SK-N-SH (cell line): Measurements from ENCODE around the gene NDC80. TPM values are rescaled to one million over a fixed set of nuclear protein-coding genes. Genes with fewer than 3 reads are reported as not detected.

Experiments
- CTCF ChIA-PET: fragments of 300-600, 350-600 bp; formaldehyde crosslinking; extraction: SDS; loops from one replicate; lab custom pipeline; 2021; lab: Yijun Ruan, JAX
- POLR2A ChIA-PET: fragments of 350-600 bp; sonication (Branson Sonifier 250); formaldehyde crosslinking; extraction: SDS; loops from one replicate; lab custom pipeline; 2020; ENCODE audit warnings: antibody characterized with exemption, inconsistent platforms; lab: Yijun Ruan, JAX
- DNase-seq: peaks from one replicate; pipeline ENCODE4 v3.0.0; 2012
- H2AFZ ChIP-seq: fragments of 200-600 bp; sonication (generic); 2 replicates; pipeline ENCODE4 v1.8.1; 2016; ENCODE audit warnings: antibody characterized with exemption, mild to moderate bottlenecking, low read depth
- H3F3A ChIP-seq: fragments of 200-600 bp; sonication (generic); replicated peaks from 2 replicates; pipeline ENCODE3; 2016; ENCODE audit warnings: antibody characterized with exemption, mild to moderate bottlenecking; ENCODE audit not compliant: insufficient read depth
- H3K27ac ChIP-seq, 2 experiments: fragments of 200-500 bp in 1 of 2; fragments of 200-600 bp in 1 of 2; sonication (Bioruptor generic) in 1 of 2; sonication (generic), shearing (Covaris generic) in 1 of 2; 2 replicates each; pipeline versions ENCODE4 v1.5.1 to v1.6.1; 2014 to 2016; ENCODE audit warnings: low read depth in 2 of 2, inconsistent platforms in 1 of 2, low read length in 1 of 2, mild to moderate bottlenecking in 1 of 2, mixed read lengths in 1 of 2
- H3K27me3 ChIP-seq: fragments of 200-600 bp; sonication (generic), shearing (Covaris generic); 2 replicates; pipeline ENCODE4 v1.6.1; 2016; ENCODE audit warnings: mixed run types; ENCODE audit not compliant: insufficient read depth
- H3K36me3 ChIP-seq, 2 experiments: fragments of 200-500 bp in 1 of 2; fragments of 200-600 bp in 1 of 2; sonication (Bioruptor generic) in 1 of 2; sonication (generic) in 1 of 2; replicated peaks in 1 of 2; 2 replicates each; pipeline versions ENCODE3 to v1.5.1; 2014 to 2016; ENCODE audit warnings: low read length in 1 of 2, mild to moderate bottlenecking in 1 of 2; ENCODE audit not compliant: insufficient read depth in 2 of 2, control insufficient read depth in 1 of 2
- H3K4me1 ChIP-seq, 2 experiments: fragments of 200-500 bp in 1 of 2; fragments of 200-600 bp in 1 of 2; sonication (Bioruptor generic) in 1 of 2; sonication (generic), shearing (Covaris generic) in 1 of 2; 2 replicates each; pipeline versions ENCODE4 v1.5.1 to v1.6.1; 2014 to 2016; ENCODE audit warnings: low read depth in 1 of 2, low read length in 1 of 2, mixed run types in 1 of 2; ENCODE audit not compliant: insufficient read depth in 2 of 2, control insufficient read depth in 1 of 2
- H3K4me2 ChIP-seq: fragments of 200-600 bp; sonication (generic), shearing (Covaris generic); 2 replicates; pipeline ENCODE4 v1.6.1; 2017; ENCODE audit warnings: mixed run types
- H3K4me3 ChIP-seq, 2 experiments: fragments of 200-500 bp in 1 of 2; fragments of 200-600 bp in 1 of 2; sonication (Bioruptor generic) in 1 of 2; sonication (generic), shearing (Covaris generic) in 1 of 2; 2 replicates each; pipeline versions ENCODE4 v1.5.1 to v1.8.1; 2014 to 2016; ENCODE audit warnings: low read depth in 2 of 2, inconsistent platforms in 1 of 2, low read length in 1 of 2, mild to moderate bottlenecking in 1 of 2, mixed read lengths in 1 of 2, moderate library complexity in 1 of 2
- H3K79me2 ChIP-seq: fragments of 200-600 bp; sonication (generic); 2 replicates; pipeline ENCODE4 v1.8.1; 2017; ENCODE audit warnings: mild to moderate bottlenecking; ENCODE audit not compliant: insufficient read depth
- H3K9ac ChIP-seq: fragments of 200-600 bp; sonication (generic); 2 replicates; pipeline ENCODE4 v1.6.1; 2017; ENCODE audit warnings: mixed run types
- H3K9me2 ChIP-seq: fragments of 200-600 bp; sonication (generic); 2 replicates; pipeline ENCODE4 v1.6.1; 2017; ENCODE audit warnings: mixed run types
- H3K9me3 ChIP-seq: fragments of 200-600 bp; sonication (generic); 2 replicates; pipeline ENCODE4 v1.6.1; 2017; ENCODE audit warnings: mixed run types, mild to moderate bottlenecking, moderate library complexity
- H4K20me1 ChIP-seq: fragments of 200-600 bp; sonication (generic); 2 replicates; pipeline ENCODE4 v1.6.1; 2017; ENCODE audit warnings: mild to moderate bottlenecking, mixed run types; ENCODE audit not compliant: insufficient read depth
- CHD2 ChIP-seq: fragments of 150-350 bp; IDR thresholded peaks from 2 replicates; pipeline ENCODE4 v1.6.1; 2018; ENCODE audit warnings: low read length; ENCODE audit not compliant: partially characterized antibody
- ELF1 ChIP-seq: IDR thresholded peaks from 2 replicates; pipeline ENCODE4 v1.4.0; 2012
- FOXJ3 ChIP-seq: sonication (generic); formaldehyde crosslinking; IDR thresholded peaks from 2 replicates; pipeline ENCODE4 v1.5.1; 2020; ENCODE audit warnings: mild to moderate bottlenecking, missing genetic modification reagents
- FOXM1 ChIP-seq: IDR thresholded peaks from 2 replicates; pipeline ENCODE4 v1.4.0; 2012; ENCODE audit warnings: low read depth, mild to moderate bottlenecking
- IRF3 ChIP-seq: fragments of 150-350 bp; IDR thresholded peaks from 2 replicates; pipeline ENCODE4 v1.6.1; 2016; ENCODE audit warnings: mild to moderate bottlenecking, low read depth, low read length
- MEF2A ChIP-seq: IDR thresholded peaks from 2 replicates; pipeline ENCODE4 v1.4.0; 2012; ENCODE audit warnings: low read depth, borderline replicate concordance
- NRF1 ChIP-seq: IDR thresholded peaks from 2 replicates; pipeline ENCODE4 v1.6.1; 2012; ENCODE audit warnings: low read depth, mild to moderate bottlenecking, low read length
- RAD21 ChIP-seq: IDR thresholded peaks from 2 replicates; pipeline ENCODE4 v1.6.1; 2012; ENCODE audit warnings: mild to moderate bottlenecking, low read length
- RXRA ChIP-seq: IDR thresholded peaks from 2 replicates; pipeline ENCODE4 v1.4.0; 2012; ENCODE audit warnings: low read depth, mild to moderate bottlenecking, borderline replicate concordance
- TEAD4 ChIP-seq: IDR thresholded peaks from 2 replicates; pipeline ENCODE4 v1.4.0; 2012; ENCODE audit warnings: mild to moderate bottlenecking, borderline replicate concordance; ENCODE audit not compliant: insufficient read depth
- YY1 ChIP-seq: IDR thresholded peaks from 2 replicates; pipeline ENCODE4 v1.4.0; 2012; ENCODE audit warnings: low read depth, mild to moderate bottlenecking
- WGBS: methylation state at CpG from one replicate; pipeline ENCODE4 v1.1.6; 2017; ENCODE audit warnings: low lambda C conversion rate; 5-methylcytosine and 5-hydroxymethylcytosine counted together
- polyA plus RNA-seq, 3 experiments: library from polyadenylated mRNA; depleted of rRNA; stranded (reverse); fragments of >200 nt; gene quantifications; 2 replicates each; pipeline ENCODE4 v1.2.3, GENCODE V29; 2012
- TF ChIP-seq, protein P1 (sequence below): IDR thresholded peaks from 2 replicates; pipeline ENCODE4 v1.4.0; 2012; ENCODE audit warnings: low read depth
- TF ChIP-seq, protein P2 (sequence below): IDR thresholded peaks from 2 replicates; pipeline ENCODE4 v1.4.0; 2012; ENCODE audit warnings: low read depth, borderline replicate concordance
- TF ChIP-seq, protein P3 (sequence below): IDR thresholded peaks from 2 replicates; pipeline ENCODE4; 2012

NDC80 gene
- polyA plus RNA-seq, 1 of the 3 experiments (the other 2 are of a cell fraction): 11.3 TPM

- no peaks in the 10 kb centered on the region for H4K20me1 ChIP-seq
- CTCF ChIA-PET: interaction anchor here (1.2 kb wide), 1 partner anchor 31 kb away, joined by 3 read pairs; no protein-coding TSS in a partner anchor
- DNase-seq: no peak
- no peak for TF ChIP-seq RXRA
- TF ChIP-seq, protein P1, sequence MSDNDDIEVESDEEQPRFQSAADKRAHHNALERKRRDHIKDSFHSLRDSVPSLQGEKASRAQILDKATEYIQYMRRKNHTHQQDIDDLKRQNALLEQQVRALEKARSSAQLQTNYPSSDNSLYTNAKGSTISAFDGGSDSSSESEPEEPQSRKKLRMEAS: no peak
- no peak for TF ChIP-seq IRF3
- TF ChIP-seq ELF1: no peak
- no peak for TF ChIP-seq FOXM1
- TF ChIP-seq MEF2A: no peak
- TF ChIP-seq, protein P2, sequence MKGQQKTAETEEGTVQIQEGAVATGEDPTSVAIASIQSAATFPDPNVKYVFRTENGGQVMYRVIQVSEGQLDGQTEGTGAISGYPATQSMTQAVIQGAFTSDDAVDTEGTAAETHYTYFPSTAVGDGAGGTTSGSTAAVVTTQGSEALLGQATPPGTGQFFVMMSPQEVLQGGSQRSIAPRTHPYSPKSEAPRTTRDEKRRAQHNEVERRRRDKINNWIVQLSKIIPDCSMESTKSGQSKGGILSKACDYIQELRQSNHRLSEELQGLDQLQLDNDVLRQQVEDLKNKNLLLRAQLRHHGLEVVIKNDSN: no peak
- no peak for TF ChIP-seq RAD21
- no peak for TF ChIP-seq TEAD4
- no peak for TF ChIP-seq NRF1
- TF ChIP-seq CHD2: no peak
- TF ChIP-seq FOXJ3: no peak
- TF ChIP-seq, all 33 proteins: peak for 0
- 15% methylated on average over 2 of the region's 2 CpGs for WGBS
- POLR2A ChIA-PET: no interaction called here
- Histone ChIP-seq H3K4me1 (peaks cover 16 to 20% of the 10 kb centered on the region in 2 experiments; a peak in 3 of 4 replicates), H3K4me3 (peak overlapping the region; percentile 69 to 97), H2AFZ (peak overlapping the region; percentile 97), H3K36me3 (peaks cover 17 to 25% of the 10 kb centered on the region in 2 experiments), H3K27me3 (no peaks in the 10 kb centered on the region), H3K79me2 (peaks cover 86% of the 10 kb centered on the region), H3F3A (peaks cover 5% of the 10 kb centered on the region), H3K9me2 (no peaks in the 10 kb centered on the region), H3K27ac (peak overlapping the region; percentile 35 to 67; a peak in 3 of 4 replicates), H3K4me2 (peak overlapping the region; percentile 94), H3K9ac (peak overlapping the region; percentile 95), H3K9me3 (no peaks in the 10 kb centered on the region)
These were observed 2.1 kb downstream of the NDC80 start for GRCh38 chr18:2573408-2573807.

GRCh38 chr18:2587788-2588187 lies 16.4 kb downstream of the NDC80 start:
- Histone ChIP-seq H4K20me1 (no peaks in the 10 kb centered on the region), H3K4me1 (peaks cover 0 to 5% of the 10 kb centered on the region in 2 experiments; a peak in 1 of 4 replicates), H3K9ac (no peak overlapping the region), H3K4me3 (no peak overlapping the region), H3K27me3 (no peaks in the 10 kb centered on the region), H3K9me2 (no peaks in the 10 kb centered on the region), H2AFZ (no peak overlapping the region), H3F3A (peaks cover 9% of the 10 kb centered on the region), H3K79me2 (no peaks in the 10 kb centered on the region), H3K27ac (no peak overlapping the region), H3K4me2 (no peak overlapping the region), H3K9me3 (no peaks in the 10 kb centered on the region), H3K36me3 (peaks cover 33 to 53% of the 10 kb centered on the region in 2 experiments)
- TF ChIP-seq, protein P3, sequence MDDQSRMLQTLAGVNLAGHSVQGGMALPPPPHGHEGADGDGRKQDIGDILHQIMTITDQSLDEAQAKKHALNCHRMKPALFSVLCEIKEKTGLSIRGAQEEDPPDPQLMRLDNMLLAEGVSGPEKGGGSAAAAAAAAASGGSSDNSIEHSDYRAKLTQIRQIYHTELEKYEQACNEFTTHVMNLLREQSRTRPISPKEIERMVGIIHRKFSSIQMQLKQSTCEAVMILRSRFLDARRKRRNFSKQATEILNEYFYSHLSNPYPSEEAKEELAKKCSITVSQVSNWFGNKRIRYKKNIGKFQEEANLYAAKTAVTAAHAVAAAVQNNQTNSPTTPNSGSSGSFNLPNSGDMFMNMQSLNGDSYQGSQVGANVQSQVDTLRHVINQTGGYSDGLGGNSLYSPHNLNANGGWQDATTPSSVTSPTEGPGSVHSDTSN: 0 out of 2 replicates have a peak, but pooled peaks have one; percentile 7
- TF ChIP-seq YY1: no peak
- CTCF ChIA-PET: interaction anchor here (1.7 kb wide), 1 partner anchor 40 kb away, joined by 5 read pairs; no protein-coding TSS in a partner anchor
- no peak for DNase-seq
- WGBS: 87% methylated on average over 3 of the region's 3 CpGs
- POLR2A ChIA-PET: no interaction called here
